Right lung (tissue), 10 donors: Measurements from ENCODE around the gene ASGR2. TPM values are rescaled to one million over a fixed set of nuclear protein-coding genes. Genes with fewer than 3 reads are reported as not detected.
A peak's percentile ranks its signal among the peaks of the same experiment; 100 is the strongest.
"Not testable (repeated sequence)": the region's sequence is repeated elsewhere in the genome, so short reads cannot be mapped to it uniquely, and the experiment has no call there.

Source experiments
- DNase-seq, 2 donors: peaks; one replicate each; pipeline ENCODE4 v3.0.0-alpha.2; 2013
- long read RNA-seq, 8 donors: transcript quantifications; one replicate each; lab custom pipeline, GENCODE V29; 2026
- polyA plus RNA-seq, 5 donors: library from polyadenylated mRNA; unstranded; fragments of 120-200 nt; gene quantifications; one replicate each; pipeline versions ENCODE4 v1.2.1 to v1.2.3, GENCODE V29; 2013; ENCODE audit warnings: inconsistent platforms in 1 of 5, low replicate concordance in 1 of 5; ENCODE audit not compliant: insufficient read length in 5 of 5, insufficient read depth in 1 of 5

Gene ASGR2
- polyA plus RNA-seq: 1 to 10 TPM in 1 of 5 donors, under 1 TPM in 4; 0.31 to 2.1 (median 0.72) TPM
- long read RNA-seq, donor 1: 0 reads
- long read RNA-seq, donor 2: 0 reads
- long read RNA-seq, donor 3: 0 reads
- long read RNA-seq, donor 4: 0 reads
- long read RNA-seq, donor 5: 0 reads
- long read RNA-seq, donor 6: 0 reads
- long read RNA-seq, donor 7: 0 reads
- long read RNA-seq, donor 8: 0 reads

GRCh38 chr17:7114241-7114874 is at the start of gene ASGR2:
Gene ASGR2 (minus strand): TSS chr17:7114822. CDS start chr17:7114240, 582 bp downstream.
- no peak for DNase-seq

GRCh38 chr17:7159571-7159970 is 44.9 kb upstream of the ASGR2 start:
- not testable (repeated sequence) for DNase-seq

- DNase-seq: not testable (repeated sequence)
These were observed 43.8 kb upstream of the ASGR2 start for GRCh38 chr17:7158424-7158823.

- no peak for DNase-seq
These were observed 41.8 kb upstream of the ASGR2 start for GRCh38 chr17:7156342-7156940.

GRCh38 chr17:7147772-7148171 is 33.1 kb upstream of the ASGR2 start:
- DNase-seq: no peak

- DNase-seq: no peak
These were observed 31.5 kb upstream of the ASGR2 start for GRCh38 chr17:7146115-7146514.

GRCh38 chr17:7144213-7144612 is 29.6 kb upstream of the ASGR2 start:
- DNase-seq: no peak

- DNase-seq: no peak
These were observed 27.2 kb upstream of the ASGR2 start for GRCh38 chr17:7141824-7142223.

GRCh38 chr17:7139400-7139799 is 24.8 kb upstream of the ASGR2 start:
- DNase-seq: no peak

- no peak for DNase-seq
These were observed 24.3 kb upstream of the ASGR2 start for GRCh38 chr17:7138800-7139381.

- no peak for DNase-seq
These were observed 22.7 kb upstream of the ASGR2 start for GRCh38 chr17:7137171-7137943.

GRCh38 chr17:7136266-7136877 is 21.8 kb upstream of the ASGR2 start:
- peak; percentile 47 to 61 for DNase-seq

GRCh38 chr17:7133916-7134315 is 19.3 kb upstream of the ASGR2 start:
- DNase-seq: no peak

- DNase-seq: no peak
These were observed 18.8 kb upstream of the ASGR2 start for GRCh38 chr17:7133424-7133823.

GRCh38 chr17:7132511-7133094 is 18.0 kb upstream of the ASGR2 start:
- DNase-seq: no peak

- DNase-seq: no peak
These were observed 16.8 kb upstream of the ASGR2 start for GRCh38 chr17:7131423-7131791.

- no peak for DNase-seq
These were observed 16.2 kb upstream of the ASGR2 start for GRCh38 chr17:7130621-7131422.

GRCh38 chr17:7129311-7129710 is 14.7 kb upstream of the ASGR2 start:
- DNase-seq: no peak

GRCh38 chr17:7128160-7128559 is 13.5 kb upstream of the ASGR2 start:
- DNase-seq: no peak

- DNase-seq: not testable (repeated sequence)
These were observed 12.9 kb upstream of the ASGR2 start for GRCh38 chr17:7127501-7127900.
